Left hindlimb (tissue), 1 donor: ENCODE measurements around the gene DYRK1A.
"Not testable (repeated sequence)": the region's sequence is repeated elsewhere in the genome, so short reads cannot be mapped to it uniquely, and the experiment has no call there.

Experiments
- DNase-seq: peaks from one replicate; pipeline ENCODE4 v3.0.0-alpha.2; 2018

Gene DYRK1A

DNA sequence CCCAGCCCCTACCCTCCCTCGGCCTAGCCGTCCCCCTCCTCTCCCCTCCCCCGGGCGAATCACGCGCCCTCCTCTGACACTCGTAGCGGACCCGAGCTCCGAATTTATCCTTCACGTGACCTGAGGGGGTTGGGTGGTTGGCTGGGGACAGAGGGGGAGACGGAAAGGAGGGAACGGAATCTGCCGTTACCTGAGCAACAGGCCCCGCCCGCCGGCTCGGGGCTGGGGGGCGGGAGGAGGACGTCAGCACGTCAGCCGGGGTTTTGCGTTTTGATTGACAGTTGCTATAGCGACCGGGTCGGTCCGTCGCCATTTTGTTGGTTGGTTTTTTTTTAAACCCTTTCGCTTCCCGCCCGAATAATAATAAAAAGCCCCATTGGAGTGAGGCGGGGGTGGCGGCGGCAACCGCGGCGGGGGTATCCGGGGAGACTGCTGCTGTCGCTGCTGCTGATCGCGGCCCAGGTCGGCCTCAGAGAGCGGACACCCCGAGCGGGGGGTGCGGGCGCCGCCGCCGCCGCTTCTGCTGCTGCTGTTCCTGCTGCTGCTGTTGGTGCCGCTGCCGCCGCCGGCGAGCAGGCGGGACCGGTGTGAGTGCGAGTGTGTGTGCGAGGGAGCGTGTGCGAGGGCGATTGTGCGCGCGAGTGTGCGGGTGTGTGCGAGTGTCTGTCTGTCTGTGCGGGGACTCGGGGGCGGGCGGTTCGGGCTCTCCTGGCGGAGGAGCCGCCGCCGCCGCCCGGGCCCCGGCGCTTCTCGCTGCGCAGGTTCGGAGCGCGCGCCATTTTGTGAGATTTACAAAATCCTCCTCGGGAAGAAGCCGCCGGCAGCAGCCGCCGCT lies at the start of gene DYRK1A:
TSS of gene DYRK1A (plus strand) at position 292 of the 835 bp plus-strand sequence. CDS start 53,602 bp downstream, outside the sequence.
- peak; percentile 100 for DNase-seq

DNA sequence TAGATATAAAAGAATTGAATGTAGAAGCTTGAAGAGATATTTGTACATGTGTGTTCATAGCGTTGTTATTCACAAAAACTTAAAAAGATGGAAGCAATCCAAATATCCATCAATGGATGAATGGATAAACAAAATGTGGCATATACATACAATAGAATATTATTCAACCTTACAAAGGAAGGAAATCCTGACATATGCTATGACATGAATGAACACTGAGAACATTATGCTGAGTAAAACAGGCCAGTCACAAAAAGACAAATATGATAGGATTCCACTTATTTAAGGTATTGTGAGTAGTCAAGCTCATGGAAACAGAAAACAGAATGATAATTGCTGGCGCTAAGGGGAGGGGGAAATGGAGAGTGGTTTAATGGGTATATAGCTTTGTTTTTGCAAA lies 47.0 kb upstream of the DYRK1A start:
- no peak for DNase-seq

DNA sequence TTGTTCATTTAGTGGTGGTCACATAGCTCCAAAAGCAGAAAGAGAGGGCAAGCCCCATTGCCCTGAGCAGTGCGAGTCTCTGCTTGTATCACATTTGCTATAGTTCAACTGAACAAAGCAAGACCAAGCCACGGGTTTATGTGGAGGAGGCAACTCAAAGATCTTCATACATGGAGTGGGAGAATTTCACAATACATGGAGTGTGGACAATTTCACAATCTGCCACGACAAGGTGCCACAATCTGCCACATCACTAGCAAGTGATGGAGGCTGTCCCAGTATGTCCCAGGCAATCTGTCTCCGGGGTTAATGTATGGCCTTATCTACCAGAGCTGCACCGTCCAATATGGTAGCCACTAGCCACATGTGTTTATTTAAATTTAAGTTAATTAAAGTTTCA lies 44.5 kb upstream of the DYRK1A start:
- no peak for DNase-seq

DNA sequence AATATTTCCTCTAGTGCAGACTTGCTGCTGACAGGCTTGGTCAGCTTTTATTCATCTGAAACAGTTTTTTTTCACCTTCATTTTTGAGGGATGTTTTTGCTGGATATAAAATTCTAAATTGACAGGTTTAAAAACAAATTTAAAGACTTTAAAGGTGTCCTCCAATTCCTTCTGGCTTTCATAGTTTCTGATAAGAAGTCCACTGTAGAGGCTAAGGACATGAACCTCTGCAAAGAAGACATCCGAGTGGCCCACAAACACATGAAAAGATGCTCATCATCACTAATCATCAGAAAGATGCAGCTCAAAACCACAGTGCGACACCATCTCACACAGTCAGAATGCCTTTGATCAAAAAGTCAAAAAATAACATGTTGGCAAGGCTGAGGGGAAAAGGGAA lies 42.0 kb upstream of the DYRK1A start:
- DNase-seq: no peak

DNA sequence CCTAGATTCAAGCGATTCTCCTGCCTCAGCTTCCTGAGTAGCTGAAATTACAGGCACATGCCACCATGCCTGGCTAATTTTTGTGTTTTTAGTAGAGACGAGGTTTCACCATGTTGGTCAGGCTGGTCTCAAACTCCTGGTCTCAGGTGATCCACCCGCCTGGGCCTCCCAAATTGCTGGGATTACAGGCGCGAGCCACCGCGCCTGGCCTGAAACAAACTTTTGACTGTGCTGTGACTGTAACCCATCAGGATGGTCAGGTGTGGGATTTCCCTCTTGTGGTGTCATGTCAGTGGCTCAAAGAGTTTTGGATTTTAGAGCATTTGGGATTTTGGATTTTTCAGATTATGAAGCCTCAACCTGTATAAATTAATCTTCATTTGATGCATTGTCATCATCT lies 38.4 kb upstream of the DYRK1A start:
- not testable (repeated sequence) for DNase-seq

DNA sequence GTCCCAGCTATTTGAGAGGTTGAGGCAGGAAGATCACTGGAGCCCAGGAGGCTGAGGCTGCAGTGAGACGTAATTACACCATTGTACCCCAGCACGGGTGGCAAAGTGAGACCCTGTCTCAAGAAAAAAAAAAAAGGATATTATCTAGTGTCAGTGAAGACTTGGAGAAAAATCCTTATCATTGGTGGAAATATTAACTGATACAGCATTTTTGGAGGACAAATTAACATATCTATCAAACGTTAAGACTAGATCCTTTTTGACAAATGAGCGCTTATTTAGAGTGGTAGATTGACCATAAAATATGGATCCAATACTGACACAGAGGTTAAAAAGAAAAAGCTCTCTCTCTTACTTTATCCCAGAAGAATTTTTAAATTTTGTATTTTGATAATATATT lies 35.2 kb upstream of the DYRK1A start:
- no peak for DNase-seq

DNA sequence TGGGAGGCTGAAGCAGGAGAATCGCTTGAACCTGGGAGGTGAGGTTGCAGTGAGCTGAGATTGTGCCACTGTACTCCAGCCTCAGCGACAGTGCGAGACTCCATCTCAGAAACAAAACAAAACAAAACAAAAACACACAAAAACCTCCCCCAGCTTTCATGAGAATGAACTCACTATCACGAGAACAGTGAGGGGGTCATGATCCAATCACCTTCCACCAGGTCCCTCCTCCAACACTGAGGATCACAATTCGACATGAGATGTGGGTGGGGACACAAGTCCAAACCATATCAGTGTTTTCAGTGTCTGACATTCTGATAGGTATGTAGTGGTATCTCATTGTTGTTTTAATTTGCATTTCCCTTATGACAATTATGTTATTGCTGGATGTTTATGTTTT lies 31.5 kb upstream of the DYRK1A start:
- DNase-seq: no peak

DNA sequence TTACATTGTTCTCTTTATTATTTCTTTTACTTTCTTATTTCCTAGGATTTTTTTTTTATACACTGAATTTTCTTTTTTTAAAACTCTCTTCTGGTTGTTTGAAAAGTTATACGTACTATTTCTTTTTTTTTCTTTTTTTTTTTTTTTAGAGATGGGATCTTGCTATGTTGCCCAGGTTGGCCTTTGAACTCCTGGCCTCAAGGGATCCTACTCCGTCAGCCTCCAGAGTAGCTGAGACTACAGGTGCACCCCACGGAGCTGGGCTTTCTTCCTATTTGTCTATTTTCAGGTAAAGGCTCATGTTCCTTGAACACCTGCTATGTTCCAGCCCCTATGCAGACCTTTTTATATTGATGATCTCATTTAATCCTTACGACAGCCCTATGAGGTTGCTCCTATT lies 29.4 kb upstream of the DYRK1A start:
- DNase-seq: no peak

DNA sequence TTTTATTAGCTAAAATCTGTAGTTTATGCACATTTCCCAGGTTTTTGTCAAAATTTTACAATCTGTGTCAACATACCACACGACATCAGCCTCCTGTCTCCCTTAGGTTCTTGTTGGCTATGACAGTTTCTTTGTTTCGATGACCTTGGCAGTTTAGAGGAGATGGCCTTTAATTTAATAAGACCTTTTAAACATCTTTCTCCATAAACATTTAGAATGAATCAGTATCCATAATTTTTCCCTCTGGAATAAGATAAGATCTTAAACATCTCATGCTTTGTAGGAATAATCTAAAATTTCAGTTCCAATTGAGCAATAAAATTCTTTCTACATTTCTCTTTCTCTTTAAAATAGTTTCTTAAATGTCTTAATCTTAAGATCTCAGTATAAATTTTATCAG lies 28.7 kb upstream of the DYRK1A start:
- no peak for DNase-seq

DNA sequence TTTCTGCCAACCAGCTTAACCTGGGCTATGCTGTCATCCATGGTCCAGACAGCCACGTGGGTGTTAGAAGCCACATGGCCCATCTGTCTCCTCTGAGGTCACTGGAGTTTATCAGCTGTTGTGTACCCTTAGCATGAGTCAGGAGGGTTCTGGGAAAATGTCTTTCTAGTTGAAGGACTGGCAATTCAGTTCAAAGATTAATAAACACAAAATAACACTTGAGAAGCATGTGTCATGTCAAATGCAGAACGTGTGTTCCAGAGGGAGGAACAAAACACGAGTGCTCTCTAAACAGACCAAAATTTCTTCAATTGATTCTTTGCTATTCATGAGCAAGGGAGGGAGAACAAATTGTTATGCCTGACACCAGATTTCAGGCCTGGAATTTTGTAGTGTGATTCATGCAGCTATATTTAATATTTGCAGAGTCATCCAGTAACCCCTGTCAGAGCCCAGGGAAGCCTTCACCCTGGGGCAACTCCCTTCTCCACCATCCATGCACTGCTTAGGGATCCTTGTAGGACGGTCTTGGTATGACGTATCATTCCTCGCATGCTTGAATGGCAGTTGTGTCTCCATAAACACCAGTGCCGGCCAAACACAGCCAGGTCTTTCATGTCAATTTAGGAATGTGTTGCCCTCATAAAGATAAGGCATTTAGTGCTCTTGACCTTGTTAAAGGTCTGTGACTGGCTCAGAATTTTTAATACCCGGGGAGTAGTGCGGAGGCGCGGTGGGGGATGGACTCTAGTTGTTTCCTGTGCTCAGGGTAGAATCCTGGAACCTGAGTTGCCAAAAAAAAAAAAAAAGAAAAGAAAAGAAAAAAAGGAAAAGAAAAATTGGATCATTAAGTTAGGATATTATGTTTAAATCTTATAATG lies 27.7 kb upstream of the DYRK1A start:
- no peak for DNase-seq

DNA sequence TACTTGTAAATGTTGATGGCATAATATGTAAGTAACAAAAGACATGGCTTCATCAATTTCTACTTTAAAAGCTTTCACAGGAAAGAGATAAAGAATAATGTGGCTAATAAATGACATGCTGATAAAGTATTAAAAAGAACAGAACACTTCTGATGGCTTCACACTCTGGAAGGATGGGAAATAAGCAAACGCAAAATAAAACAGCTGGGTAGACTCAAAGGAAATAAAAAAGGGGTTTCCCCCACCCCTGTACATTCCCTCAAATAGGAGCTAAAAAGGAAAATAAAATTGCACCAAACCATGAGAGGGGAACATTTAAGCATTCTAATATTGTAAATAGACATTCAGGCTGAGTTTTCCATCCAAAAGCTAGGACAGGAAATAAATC lies 27.0 kb upstream of the DYRK1A start:
- DNase-seq: no peak

DNA sequence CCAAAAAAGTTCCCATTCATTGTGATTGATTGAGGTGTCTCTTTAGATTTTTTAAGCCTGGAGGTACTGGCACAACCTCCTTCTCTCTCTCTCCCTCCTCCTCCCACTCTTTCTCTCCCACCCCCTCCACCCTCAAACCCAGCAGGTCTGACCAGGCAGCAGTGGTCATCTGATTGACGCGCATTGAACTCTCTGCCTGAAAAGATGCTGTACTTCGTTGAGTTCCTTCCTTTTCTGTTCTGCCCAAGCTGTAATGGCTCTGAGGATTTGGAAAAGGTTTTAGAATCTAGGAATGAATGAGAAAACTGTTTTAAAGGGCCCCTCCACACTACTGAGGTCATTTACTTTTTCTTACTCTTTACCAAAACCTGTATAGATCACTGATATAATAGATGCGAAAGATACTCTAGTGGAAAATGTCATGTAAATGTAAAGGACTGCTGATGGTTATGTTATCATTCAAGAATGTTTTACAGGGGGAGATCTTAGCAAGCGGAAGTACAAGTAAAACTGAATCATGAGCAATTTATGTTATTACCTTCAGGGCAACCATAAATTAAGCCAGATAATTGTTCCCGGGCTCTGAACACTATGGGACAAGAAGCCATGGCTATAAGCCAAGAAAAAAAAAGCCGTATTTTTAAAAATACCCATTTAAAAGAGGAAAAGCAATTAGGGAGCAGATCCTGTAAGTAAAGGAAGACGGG lies 25.2 kb upstream of the DYRK1A start:
- DNase-seq: no peak

DNA sequence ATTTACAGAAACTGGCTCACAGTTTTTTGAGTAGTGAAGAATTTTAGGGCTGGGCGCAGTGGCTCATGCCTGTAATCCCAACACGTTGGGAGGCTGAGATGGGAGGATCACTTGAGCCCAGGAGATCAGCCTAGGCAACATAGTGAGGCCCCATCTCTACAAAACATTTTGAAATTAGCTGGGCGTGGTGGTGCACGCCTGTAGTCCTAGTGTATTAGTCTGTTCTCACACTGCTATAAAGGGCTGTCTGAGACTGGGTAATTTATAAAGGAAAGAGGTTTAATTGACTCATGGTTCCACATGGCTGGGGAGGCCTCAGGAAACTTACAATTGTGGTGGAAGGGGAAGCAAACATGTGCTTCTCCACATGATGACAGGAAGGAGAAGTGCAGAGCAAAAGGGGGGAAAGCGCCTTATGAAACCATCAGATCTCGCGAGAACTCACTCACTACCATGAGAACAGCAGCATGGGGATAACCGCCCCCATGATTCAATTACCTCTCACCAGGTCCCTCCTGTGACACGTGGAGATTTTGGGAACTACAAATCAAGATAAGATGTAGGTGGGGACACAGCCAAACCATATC lies 24.4 kb upstream of the DYRK1A start:
- DNase-seq: no peak

DNA sequence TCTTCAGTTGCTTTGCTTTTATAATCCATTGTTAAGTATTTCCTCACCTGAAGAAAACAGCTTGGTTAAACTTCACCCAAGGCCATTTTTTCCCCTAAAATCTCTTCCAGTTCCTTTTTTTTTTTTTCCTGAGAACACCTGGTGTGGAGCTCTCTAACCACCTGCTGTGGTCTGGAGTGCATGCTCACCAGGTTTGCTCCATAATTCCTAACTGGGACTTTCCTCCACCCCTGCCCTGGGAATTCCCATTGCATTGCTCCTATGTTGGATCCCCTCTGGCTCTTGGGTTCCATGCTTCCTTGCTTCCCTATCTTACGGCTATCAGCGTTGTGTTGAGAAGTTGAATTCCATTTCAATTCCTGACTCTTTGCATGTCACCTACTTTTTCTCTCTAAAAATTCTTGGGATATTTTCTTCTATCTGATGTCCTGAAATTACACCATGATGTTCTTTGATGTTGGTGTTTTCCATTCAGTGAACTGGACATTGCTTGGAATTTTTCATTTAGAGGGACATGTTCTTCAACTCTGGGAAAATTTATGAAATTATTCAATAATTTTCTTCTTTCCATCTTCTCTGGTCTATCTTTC lies 19.6 kb upstream of the DYRK1A start:
- DNase-seq: no peak

DNA sequence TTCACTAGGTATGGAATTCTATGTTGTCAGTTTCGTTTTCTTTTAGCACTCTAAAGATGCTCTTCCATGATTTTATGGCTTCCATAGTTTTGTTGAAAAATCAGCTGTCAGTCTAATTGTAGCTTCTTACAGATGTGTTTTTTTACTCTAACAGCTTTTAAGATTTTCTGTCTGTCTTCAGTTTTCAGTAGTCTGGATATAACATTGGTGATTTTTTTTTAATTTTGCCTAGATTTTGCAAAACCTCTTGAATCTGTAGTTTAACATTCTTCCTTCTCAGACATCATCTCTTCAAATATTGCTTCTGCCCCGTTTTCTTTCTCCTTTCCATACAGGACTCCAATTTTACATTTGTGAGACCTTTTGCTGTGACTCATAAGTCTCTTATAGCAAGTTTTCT lies 17.9 kb upstream of the DYRK1A start:
- no peak for DNase-seq

DNA sequence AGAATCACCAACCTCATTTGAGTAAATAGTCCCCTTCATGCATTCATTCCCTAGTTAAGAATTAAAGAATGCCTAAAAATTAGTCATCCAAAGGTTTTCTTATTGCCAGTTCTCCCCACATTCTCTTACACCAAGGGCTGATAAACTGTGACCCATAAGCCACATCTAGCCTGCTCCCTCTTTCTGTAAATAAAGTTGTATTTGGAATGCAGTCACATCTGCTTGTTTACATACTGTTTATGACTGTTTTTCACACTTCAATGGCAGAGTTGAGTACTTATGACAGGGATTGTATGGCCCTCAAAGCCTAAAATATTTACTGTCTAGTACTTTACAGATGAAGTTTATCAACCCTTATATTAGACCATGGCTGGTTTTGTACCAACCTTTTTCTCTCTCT lies 16.1 kb upstream of the DYRK1A start:
- DNase-seq: no peak

DNA sequence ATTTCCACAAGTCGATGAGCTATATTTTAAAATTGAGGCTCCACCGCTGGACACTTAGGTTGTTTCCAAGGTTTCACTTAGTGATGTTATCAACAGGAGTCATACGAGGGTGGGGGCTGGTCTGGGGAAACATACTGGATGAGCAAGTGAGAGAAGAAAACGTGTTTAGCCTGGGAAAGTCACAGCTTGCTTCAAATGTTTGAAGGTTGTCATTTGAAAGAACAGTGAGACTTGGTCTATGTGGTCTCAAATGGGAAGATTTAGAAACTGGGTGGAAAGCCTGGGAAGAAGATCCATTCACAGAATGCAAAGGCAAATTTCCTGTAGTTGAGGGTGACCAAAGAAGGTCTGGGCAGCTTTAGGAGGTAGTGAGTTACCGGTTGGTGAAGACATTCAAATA lies 9.9 kb upstream of the DYRK1A start:
- DNase-seq: no peak

DNA sequence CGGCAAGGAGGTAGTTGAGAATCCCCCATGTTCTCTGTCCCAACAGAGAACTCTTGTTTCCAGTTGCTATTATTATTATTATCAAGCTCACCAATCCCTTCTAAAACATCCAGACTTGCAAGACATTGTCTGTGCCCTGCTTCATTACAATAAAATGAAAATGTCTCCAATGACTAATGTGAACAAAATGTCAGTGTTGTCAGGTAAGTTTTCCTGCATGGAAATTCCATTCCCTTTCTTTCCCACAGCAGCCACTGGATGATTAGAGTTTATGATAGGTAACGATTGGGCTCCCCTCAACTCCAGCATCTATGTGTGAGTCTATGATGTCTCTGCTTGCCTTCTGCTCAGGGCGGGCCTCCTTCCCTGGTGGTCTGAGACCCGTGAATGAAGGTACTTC lies 8.9 kb upstream of the DYRK1A start:
- DNase-seq: no peak

DNA sequence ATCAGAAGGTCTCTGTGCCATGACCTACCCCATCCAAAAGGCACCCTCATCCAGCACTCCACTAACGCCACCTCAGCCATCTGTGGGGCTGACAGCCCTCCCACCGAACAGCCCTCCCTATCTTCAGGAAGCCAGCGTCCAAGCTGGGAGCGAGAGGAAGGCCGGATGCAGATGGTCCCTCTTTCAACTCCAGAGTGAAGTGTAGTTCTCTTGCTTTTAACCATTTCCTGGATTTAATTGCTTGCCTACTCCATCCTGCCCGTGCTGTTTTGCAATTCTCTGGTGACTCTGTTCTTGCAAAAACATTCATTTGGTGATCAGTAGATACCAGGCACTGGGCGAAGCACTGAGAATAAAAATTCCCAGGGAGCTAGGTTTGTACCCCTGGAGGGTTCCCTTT lies 8.2 kb upstream of the DYRK1A start:
- DNase-seq: peak; percentile 41

DNA sequence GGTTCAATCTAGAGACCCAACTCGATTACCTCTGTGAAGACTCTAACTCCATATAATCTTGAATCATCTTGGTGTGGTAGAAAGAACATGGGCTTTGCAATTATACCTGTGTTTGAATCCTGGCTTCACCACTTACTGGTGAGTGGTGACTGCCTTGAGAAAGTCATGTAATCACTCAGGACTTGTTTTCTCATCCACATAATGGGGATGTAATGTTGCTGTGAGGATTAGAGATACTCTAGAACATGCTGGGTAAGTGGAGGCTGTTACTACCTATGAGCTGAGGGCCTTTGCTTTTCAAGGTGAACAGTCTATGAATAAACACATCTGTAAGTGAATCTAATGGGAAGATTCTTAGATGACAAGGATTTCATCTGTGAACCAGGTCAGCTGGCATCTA lies 2.6 kb upstream of the DYRK1A start:
- DNase-seq: no peak

DNA sequence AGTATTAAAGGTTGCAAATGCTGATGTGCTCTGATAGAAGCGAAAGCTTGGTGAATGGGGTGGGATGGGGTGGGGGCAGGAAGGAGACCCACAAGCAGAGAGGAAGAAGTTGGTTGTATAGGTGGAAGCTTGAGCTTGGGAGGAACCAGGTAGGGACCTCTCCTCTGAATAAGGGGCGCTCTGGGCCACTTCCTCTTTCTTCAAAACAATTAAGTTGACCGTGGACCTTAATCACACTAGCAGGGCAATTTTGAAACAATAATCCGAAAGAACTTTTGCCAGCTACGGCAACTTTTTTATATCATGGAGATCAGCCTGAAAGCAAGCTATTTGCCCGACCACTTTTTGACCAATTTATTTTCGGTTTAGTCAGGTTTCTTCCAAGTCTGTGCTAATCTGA lies 1.9 kb upstream of the DYRK1A start:
- no peak for DNase-seq
